HepG2 (cell line): ENCODE measurements around the gene AJM1. TPM values are rescaled to one million over a fixed set of nuclear protein-coding genes. Genes with fewer than 3 reads are reported as not detected.

ENCODE experiments used
- AHR ChIP-seq: IDR thresholded peaks from 2 replicates; pipeline ENCODE4 v1.6.1; 2018; ENCODE audit warnings: missing genetic modification reagents, missing compliant biosample characterization
- AKNA ChIP-seq: sonication (generic); formaldehyde crosslinking; IDR thresholded peaks from 2 replicates; pipeline ENCODE4 v1.4.0; 2020; ENCODE audit warnings: missing genetic modification reagents, borderline replicate concordance
- FOXP1 ChIP-seq, 2 experiments: fragments of 450-650 bp in 1 of 2; IDR thresholded peaks; 2 replicates each; pipeline ENCODE4 v1.6.1; 2017 to 2018; ENCODE audit warnings: antibody characterized with exemption in 1 of 2
- JUND ChIP-seq: sonication (generic); formaldehyde crosslinking; IDR thresholded peaks from 2 replicates; pipeline ENCODE4 v1.8.0; 2022; ENCODE audit warnings: mild to moderate bottlenecking, missing genetic modification reagents
- NCOR1 ChIP-seq: fragments of 200-600 bp; sonication (generic); IDR thresholded peaks from 2 replicates; pipeline ENCODE4 v1.7.0; 2017; ENCODE audit warnings: antibody characterized with exemption, low read length, borderline replicate concordance
- RELA ChIP-seq: sonication (generic); formaldehyde crosslinking; IDR thresholded peaks from 2 replicates; pipeline ENCODE4 v1.4.0; 2020; ENCODE audit warnings: missing genetic modification reagents
- TFDP2 ChIP-seq: sonication (generic); formaldehyde crosslinking; IDR thresholded peaks from 2 replicates; pipeline ENCODE4 v1.4.0; 2020; ENCODE audit warnings: missing genetic modification reagents
- ZBTB20 ChIP-seq: sonication (generic); formaldehyde crosslinking; IDR thresholded peaks from 2 replicates; pipeline ENCODE4 v1.8.1; 2023; ENCODE audit warnings: missing genetic modification reagents, low read depth, mild to moderate bottlenecking, borderline replicate concordance
- ZMYM3 ChIP-seq: sonication (generic); formaldehyde crosslinking; IDR thresholded peaks from 2 replicates; pipeline ENCODE4 v1.5.1; 2020; ENCODE audit warnings: mild to moderate bottlenecking, missing genetic modification reagents
- ZNF331 ChIP-seq: sonication (generic); formaldehyde crosslinking; IDR thresholded peaks from 2 replicates; pipeline ENCODE4 v1.4.0; 2020; ENCODE audit warnings: missing genetic modification reagents
- ZNF891 ChIP-seq: sonication (generic); formaldehyde crosslinking; IDR thresholded peaks from 2 replicates; pipeline ENCODE4 v1.5.0; 2020; ENCODE audit warnings: mild to moderate bottlenecking, missing genetic modification reagents
- polyA plus RNA-seq, 8 experiments: library from polyadenylated mRNA; depleted of rRNA in 3 of 8; stranded (reverse) in 7 of 8; unstranded in 1 of 8; fragments of >200 nt; fragmentation: Illumina TruSeq in 4 of 8; extraction: Trizol in 4 of 8; gene quantifications; 2 replicates each; pipeline versions ENCODE4 v1.2.1 to v1.2.3, GENCODE V29; 2011 to 2016; ENCODE audit warnings: low read depth in 4 of 8, missing spikeins in 1 of 8, mixed read lengths in 1 of 8; ENCODE audit not compliant: insufficient read depth in 1 of 8
- total RNA-seq, 5 experiments: library from RNA; depleted of rRNA; stranded (reverse); fragments of >200 nt; fragmentation: Illumina TruSeq; extraction: Trizol; gene quantifications; 2 replicates each; pipeline ENCODE4 v1.2.3, GENCODE V29; 2016; ENCODE audit warnings: low read depth in 1 of 5
- TF ChIP-seq, protein P1 (sequence below): sonication (generic); formaldehyde crosslinking; IDR thresholded peaks from 2 replicates; pipeline ENCODE4 v1.5.1; 2020; ENCODE audit warnings: missing genetic modification reagents, mild to moderate bottlenecking, borderline replicate concordance
- TF ChIP-seq, protein P2 (sequence below): sonication (generic); formaldehyde crosslinking; IDR thresholded peaks from 2 replicates; pipeline ENCODE4 v1.4.0; 2020; ENCODE audit warnings: missing genetic modification reagents
- TF ChIP-seq, protein P3 (sequence below): sonication (generic); formaldehyde crosslinking; IDR thresholded peaks from 2 replicates; pipeline ENCODE4 v1.8.0; 2022; ENCODE audit warnings: mild to moderate bottlenecking, missing genetic modification reagents, moderate library complexity

The AJM1 gene
- total and polyA plus RNA-seq, 2 of the 13 experiments (the other 11 are each of a cell fraction or from before 2014, with no cell fraction given) = 1.1 to 1.2 TPM

GRCh38 chr9:136840877-136841645 lies 1.2 kb upstream of the AJM1 start (continued):
- TF ChIP-seq AKNA (CRISPR knock-in tag) (no peak), ZMYM3 (CRISPR knock-in tag) (no peak), ZNF331 (CRISPR knock-in tag) (peak; percentile 20; the same call in 1 of the 2 replicates), NCOR1 (no peak), JUND (no peak), RELA (CRISPR knock-in tag) (no peak), ZNF891 (CRISPR knock-in tag) (no peak), ZBTB20 (no peak), AHR (CRISPR knock-in tag) (no peak), TFDP2 (CRISPR knock-in tag) (no peak), FOXP1 (IDR thresholded peaks at IDR 0.05) (no peak), FOXP1 (CRISPR knock-in tag; IDR thresholded peaks at IDR 0.05) (no peak)
- TF ChIP-seq, protein P1, sequence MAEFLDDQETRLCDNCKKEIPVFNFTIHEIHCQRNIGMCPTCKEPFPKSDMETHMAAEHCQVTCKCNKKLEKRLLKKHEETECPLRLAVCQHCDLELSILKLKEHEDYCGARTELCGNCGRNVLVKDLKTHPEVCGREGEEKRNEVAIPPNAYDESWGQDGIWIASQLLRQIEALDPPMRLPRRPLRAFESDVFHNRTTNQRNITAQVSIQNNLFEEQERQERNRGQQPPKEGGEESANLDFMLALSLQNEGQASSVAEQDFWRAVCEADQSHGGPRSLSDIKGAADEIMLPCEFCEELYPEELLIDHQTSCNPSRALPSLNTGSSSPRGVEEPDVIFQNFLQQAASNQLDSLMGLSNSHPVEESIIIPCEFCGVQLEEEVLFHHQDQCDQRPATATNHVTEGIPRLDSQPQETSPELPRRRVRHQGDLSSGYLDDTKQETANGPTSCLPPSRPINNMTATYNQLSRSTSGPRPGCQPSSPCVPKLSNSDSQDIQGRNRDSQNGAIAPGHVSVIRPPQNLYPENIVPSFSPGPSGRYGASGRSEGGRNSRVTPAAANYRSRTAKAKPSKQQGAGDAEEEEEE = no peak
- TF ChIP-seq, protein P2, sequence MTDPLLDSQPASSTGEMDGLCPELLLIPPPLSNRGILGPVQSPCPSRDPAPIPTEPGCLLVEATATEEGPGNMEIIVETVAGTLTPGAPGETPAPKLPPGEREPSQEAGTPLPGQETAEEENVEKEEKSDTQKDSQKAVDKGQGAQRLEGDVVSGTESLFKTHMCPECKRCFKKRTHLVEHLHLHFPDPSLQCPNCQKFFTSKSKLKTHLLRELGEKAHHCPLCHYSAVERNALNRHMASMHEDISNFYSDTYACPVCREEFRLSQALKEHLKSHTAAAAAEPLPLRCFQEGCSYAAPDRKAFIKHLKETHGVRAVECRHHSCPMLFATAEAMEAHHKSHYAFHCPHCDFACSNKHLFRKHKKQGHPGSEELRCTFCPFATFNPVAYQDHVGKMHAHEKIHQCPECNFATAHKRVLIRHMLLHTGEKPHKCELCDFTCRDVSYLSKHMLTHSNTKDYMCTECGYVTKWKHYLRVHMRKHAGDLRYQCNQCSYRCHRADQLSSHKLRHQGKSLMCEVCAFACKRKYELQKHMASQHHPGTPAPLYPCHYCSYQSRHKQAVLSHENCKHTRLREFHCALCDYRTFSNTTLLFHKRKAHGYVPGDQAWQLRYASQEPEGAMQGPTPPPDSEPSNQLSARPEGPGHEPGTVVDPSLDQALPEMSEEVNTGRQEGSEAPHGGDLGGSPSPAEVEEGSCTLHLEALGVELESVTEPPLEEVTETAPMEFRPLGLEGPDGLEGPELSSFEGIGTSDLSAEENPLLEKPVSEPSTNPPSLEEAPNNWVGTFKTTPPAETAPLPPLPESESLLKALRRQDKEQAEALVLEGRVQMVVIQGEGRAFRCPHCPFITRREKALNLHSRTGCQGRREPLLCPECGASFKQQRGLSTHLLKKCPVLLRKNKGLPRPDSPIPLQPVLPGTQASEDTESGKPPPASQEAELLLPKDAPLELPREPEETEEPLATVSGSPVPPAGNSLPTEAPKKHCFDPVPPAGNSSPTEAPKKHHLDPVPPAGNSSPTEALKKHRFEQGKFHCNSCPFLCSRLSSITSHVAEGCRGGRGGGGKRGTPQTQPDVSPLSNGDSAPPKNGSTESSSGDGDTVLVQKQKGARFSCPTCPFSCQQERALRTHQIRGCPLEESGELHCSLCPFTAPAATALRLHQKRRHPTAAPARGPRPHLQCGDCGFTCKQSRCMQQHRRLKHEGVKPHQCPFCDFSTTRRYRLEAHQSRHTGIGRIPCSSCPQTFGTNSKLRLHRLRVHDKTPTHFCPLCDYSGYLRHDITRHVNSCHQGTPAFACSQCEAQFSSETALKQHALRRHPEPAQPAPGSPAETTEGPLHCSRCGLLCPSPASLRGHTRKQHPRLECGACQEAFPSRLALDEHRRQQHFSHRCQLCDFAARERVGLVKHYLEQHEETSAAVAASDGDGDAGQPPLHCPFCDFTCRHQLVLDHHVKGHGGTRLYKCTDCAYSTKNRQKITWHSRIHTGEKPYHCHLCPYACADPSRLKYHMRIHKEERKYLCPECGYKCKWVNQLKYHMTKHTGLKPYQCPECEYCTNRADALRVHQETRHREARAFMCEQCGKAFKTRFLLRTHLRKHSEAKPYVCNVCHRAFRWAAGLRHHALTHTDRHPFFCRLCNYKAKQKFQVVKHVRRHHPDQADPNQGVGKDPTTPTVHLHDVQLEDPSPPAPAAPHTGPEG = no peak
- TF ChIP-seq, protein P3, sequence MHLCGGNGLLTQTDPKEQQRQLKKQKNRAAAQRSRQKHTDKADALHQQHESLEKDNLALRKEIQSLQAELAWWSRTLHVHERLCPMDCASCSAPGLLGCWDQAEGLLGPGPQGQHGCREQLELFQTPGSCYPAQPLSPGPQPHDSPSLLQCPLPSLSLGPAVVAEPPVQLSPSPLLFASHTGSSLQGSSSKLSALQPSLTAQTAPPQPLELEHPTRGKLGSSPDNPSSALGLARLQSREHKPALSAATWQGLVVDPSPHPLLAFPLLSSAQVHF = peak; percentile 84; the same call in 1 of the 2 replicates
